Epithelial cell of esophagus (primary cell): ENCODE data around the gene ZFP30.

ENCODE experiments used
- DNase-seq: peaks from one replicate; pipeline ENCODE4 v3.0.0; 2010; ENCODE audit warnings: low read depth
- H3K4me3 ChIP-seq: 2 replicates; pipeline ENCODE4 v1.5.1; 2011; ENCODE audit warnings: mild to moderate bottlenecking, low read length, control low read depth
- CTCF ChIP-seq: IDR thresholded peaks from 2 replicates; pipeline ENCODE4 v1.5.1; 2011; ENCODE audit warnings: low read depth, mild to moderate bottlenecking, low read length, control low read depth, inconsistent platforms; ENCODE audit not compliant: insufficient read depth; ENCODE audit errors: missing control alignments

Gene ZFP30

GRCh38 chr19:37655301-37655688 lies at the start of gene ZFP30:
ZFP30 (minus strand) TSS chr19:37655465; CDS start chr19:37647822, 7,643 bp downstream.
- TF ChIP-seq CTCF: no peak
- peak; percentile 86 for DNase-seq
- peak within 1 kb of the TSS; percentile 86 for H3K4me3 ChIP-seq

GRCh38 chr19:37699057-37699456 lies 43.8 kb upstream of the ZFP30 start:
- no peak for DNase-seq
- TF ChIP-seq CTCF: no peak
- no peak overlapping the region for H3K4me3 ChIP-seq

- no peak for TF ChIP-seq CTCF
- no peak overlapping the region for H3K4me3 ChIP-seq
- no peak for DNase-seq
Measured at GRCh38 chr19:37698216-37698615, 43.0 kb upstream of the ZFP30 start.

GRCh38 chr19:37695144-37695899 lies 40.1 kb upstream of the ZFP30 start:
- no peak for TF ChIP-seq CTCF
- DNase-seq: no peak
- no peak overlapping the region for H3K4me3 ChIP-seq

GRCh38 chr19:37692956-37693620 lies 37.8 kb upstream of the ZFP30 start:
- DNase-seq: no peak
- no peak for TF ChIP-seq CTCF
- H3K4me3 ChIP-seq: no peak overlapping the region

GRCh38 chr19:37691881-37692504 lies 36.7 kb upstream of the ZFP30 start:
- DNase-seq: peak; percentile 57
- H3K4me3 ChIP-seq: peak overlapping the region; percentile 47
- no peak for TF ChIP-seq CTCF
